ENCODE results near the gene KIR2DL1.
"Not testable (repeated sequence)": the region's sequence is repeated elsewhere in the genome, so short reads cannot be mapped to it uniquely, and the experiment has no call there.

The KIR2DL1 gene

GRCh38 chr19:54769646-54770045 is at the start of gene KIR2DL1:
KIR2DL1 (plus strand) TSS chr19:54769793; CDS start chr19:54769851, 58 bp downstream.
- DNase-seq, result not testable (repeated sequence)

GRCh38 chr19:54724142-54724541 is 45.5 kb upstream of the KIR2DL1 start, which contains the start of gene KIR3DL3:
KIR3DL3 (plus strand) TSS chr19:54724442; CDS start chr19:54724497, 55 bp downstream.
- no peak for DNase-seq

- no peak for DNase-seq
Measured at GRCh38 chr19:54724644-54725043, 44.9 kb upstream of the KIR2DL1 start.

GRCh38 chr19:54725321-54725720 is 44.3 kb upstream of the KIR2DL1 start:
- DNase-seq, result no peak

DNA sequence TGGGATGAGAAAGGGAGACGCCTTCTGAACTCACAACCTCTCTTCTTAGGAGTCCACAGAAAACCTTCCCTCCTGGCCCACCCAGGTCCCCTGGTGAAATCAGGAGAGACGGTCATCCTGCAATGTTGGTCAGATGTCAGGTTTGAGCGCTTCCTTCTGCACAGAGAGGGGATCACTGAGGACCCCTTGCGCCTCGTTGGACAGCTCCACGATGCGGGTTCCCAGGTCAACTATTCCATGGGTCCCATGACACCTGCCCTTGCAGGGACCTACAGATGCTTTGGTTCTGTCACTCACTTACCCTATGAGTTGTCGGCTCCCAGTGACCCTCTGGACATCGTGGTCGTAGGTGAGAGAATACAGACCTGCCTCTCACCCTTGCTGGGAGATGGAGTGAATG is 42.0 kb upstream of the KIR2DL1 start:
- DNase-seq, result no peak

- no peak for DNase-seq
Measured at GRCh38 chr19:54728167-54728566, 41.4 kb upstream of the KIR2DL1 start.

DNA sequence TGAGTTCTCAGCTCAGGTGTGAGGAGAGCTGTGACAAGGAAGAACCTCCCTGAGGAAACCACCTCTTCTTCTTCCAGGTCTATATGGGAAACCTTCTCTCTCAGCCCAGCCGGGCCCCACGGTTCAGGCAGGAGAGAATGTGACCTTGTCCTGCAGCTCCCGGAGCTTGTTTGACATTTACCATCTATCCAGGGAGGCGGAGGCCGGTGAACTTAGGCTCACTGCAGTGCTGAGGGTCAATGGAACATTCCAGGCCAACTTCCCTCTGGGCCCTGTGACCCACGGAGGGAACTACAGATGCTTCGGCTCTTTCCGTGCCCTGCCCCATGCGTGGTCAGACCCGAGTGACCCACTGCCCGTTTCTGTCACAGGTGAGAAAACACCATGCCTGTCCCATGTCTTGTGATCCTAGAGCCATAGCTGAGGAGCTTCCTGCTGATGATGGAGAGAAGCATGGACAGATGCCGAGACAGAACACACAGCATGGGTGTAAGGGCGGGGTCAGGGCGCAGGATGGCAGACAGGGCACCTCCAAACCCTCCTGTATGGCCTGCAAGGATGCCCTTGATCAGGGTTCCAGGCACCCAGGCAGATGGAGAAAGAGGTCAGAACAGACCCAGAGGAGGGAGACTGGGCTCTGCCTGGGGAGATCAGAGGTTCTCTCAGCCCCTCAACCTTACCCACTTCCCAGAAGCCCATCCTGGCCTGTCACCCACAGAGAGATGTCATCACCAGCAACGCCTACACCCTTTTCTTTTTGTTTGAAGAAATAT is 40.0 kb upstream of the KIR2DL1 start:
- no peak for DNase-seq

DNA sequence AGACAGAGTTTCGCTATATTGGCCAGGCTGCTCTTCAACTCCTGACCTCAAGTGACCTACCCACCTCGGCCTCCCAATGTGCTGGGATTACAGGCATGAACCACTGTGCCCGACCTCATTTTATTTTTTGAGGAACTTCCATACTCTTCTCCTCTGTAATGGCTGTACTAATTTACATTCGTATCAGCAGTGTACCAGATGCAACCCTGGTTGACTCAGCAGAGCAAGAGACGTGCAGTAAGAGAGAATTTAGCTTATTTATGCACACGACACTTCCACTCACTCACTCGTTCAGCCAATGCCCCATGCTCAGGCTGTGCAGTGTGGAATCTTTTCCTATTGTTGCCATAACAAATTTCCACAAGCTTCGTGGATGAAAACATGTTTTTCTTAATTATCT is 38.4 kb upstream of the KIR2DL1 start:
- no peak for DNase-seq

DNA sequence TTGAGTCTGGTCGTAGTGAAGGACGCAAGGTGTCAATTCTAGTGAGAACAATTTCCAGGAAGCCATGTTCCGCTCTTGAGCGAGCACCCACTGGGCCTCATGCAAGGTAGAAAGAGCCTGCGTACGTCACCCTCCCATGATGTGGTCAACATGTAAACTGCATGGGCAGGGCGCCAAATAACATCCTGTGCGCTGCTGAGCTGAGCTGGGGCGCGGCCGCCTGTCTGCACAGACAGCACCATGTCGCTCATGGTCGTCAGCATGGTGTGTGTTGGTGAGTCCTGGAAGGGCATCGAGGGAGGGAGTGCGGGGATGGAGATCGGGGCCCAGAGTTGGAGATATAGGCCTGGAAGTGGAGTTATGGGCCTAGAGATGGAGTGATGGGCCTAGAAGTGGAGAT is 31.3 kb upstream of the KIR2DL1 start, which contains the start of gene KIR2DL3:
Gene KIR2DL3, plus strand, starts transcription at position 208 of the 400 bp plus-strand sequence. Its CDS starts 33 bp downstream, at position 241.
- DNase-seq, result not testable (repeated sequence)

- DNase-seq, result no peak
Measured at GRCh38 chr19:54738715-54739114, 30.9 kb upstream of the KIR2DL1 start.

GRCh38 chr19:54739587-54740497 is 29.8 kb upstream of the KIR2DL1 start:
- no peak for DNase-seq

GRCh38 chr19:54741950-54742349 is 27.6 kb upstream of the KIR2DL1 start:
- not testable (repeated sequence) for DNase-seq

GRCh38 chr19:54744080-54744479 is 25.5 kb upstream of the KIR2DL1 start:
- DNase-seq, result not testable (repeated sequence)

- not testable (repeated sequence) for DNase-seq
Measured at GRCh38 chr19:54747614-54748322, 21.8 kb upstream of the KIR2DL1 start.

GRCh38 chr19:54750276-54750675 is 19.3 kb upstream of the KIR2DL1 start:
- not testable (repeated sequence) for DNase-seq

DNA sequence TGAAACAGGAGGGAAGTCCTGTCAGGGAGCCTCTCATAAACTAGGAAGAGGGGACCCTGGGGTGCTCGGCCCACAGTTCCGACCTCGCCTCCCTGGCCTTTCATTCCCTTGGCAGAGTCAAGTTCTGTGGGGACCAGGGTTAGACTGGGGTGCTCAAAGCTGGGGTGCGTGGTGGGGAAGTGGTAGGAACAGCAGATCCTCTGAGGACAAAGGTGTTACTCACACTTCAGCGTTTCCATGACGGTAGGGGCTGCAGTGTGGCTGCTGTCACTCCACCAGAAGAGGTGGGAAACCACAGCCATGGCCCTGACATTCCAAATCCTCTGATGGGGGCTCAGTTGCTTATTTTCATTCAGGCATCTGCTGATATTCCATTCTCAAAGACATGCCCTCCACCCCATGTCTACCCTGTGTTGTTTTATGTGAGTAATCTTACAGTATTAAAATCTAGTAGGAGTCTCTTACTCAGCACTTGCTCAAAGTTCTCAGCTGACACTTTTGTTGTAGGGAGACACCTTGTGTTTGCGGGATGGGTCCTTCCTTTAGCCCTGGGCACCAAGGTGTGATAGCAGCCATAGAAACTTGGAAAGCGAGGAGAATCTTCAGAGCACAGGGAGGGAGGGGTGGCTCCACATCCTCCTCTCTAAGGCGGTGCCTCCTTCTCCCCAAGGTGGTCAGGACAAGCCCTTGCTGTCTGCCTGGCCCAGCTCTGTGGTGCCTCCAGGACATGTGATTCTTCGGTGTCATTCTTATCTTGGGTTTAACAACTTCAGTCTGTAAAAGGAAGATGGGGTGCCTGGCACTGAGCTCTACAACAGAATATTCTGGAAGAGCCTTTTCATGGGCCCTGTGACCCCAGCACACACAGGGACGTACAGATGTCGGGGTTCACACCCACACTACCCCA is 13.1 kb upstream of the KIR2DL1 start:
- DNase-seq, result not testable (repeated sequence)

- not testable (repeated sequence) for DNase-seq
Measured at GRCh38 chr19:54758577-54758976, 11.0 kb upstream of the KIR2DL1 start.

GRCh38 chr19:54764219-54764618 is 5.4 kb upstream of the KIR2DL1 start:
- DNase-seq, result not testable (repeated sequence)

DNA sequence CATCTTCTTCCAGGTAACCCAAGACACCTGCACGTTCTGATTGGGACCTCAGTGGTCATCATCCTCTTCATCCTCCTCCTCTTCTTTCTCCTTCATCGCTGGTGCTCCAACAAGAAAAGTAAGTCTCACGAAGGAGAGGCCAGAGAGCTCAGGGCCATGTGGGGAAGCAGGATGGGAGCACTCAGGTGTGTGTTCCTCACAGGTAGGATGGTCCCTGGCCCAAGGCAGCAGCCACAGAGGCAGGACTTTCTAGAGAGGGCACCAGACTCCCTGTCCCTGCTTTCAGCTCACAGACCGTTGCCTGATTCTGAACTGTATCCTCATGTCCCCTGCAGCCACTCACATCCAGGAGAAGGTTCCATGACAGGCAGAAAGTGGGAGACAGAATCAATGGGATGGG is 3.1 kb upstream of the KIR2DL1 start:
- DNase-seq, result not testable (repeated sequence)

- DNase-seq, result not testable (repeated sequence)
Measured at GRCh38 chr19:54770511-54770910, 918 bp downstream of the KIR2DL1 start.
